Upper lobe of right lung (tissue), 1 donor: ENCODE data around the gene AMPD2. TPM values are rescaled to one million over a fixed set of nuclear protein-coding genes. Genes with fewer than 3 reads are reported as not detected.

ENCODE experiments used
- ATAC-seq: fragments of 200-7000 bp; cut with Tn5 transposase; one replicate; pipeline ENCODE4 v1.9.1; 2020; ENCODE audit warnings: mild to moderate bottlenecking, moderate library complexity
- DNase-seq: peaks from one replicate; pipeline ENCODE4 v3.0.0-alpha.2; 2020
- H3K27ac ChIP-seq: fragments of 200-600 bp; one replicate; pipeline ENCODE4 v1.8.0; 2022
- H3K27me3 ChIP-seq: fragments of 200-600 bp; one replicate; pipeline ENCODE4 v1.8.0; 2022; ENCODE audit warnings: mild to moderate bottlenecking
- H3K36me3 ChIP-seq: fragments of 200-600 bp; one replicate; pipeline ENCODE4 v1.8.0; 2022
- H3K4me1 ChIP-seq: fragments of 200-600 bp; one replicate; pipeline ENCODE4 v1.8.0; 2022
- H3K4me3 ChIP-seq: fragments of 200-600 bp; one replicate; pipeline ENCODE4 v1.8.0; 2022; ENCODE audit warnings: mild to moderate bottlenecking
- H3K9me3 ChIP-seq: fragments of 200-600 bp; one replicate; pipeline ENCODE4 v1.8.0; 2022
- CTCF ChIP-seq: fragments of 200-600 bp; IDR thresholded peaks from one replicate; pipeline ENCODE4 v1.8.0; 2022; ENCODE audit warnings: antibody characterized with exemption
- intact Hi-C: fragments of 100-400 bp; cut with DNase I; formaldehyde crosslinking; loops from one replicate; pipeline ENCODE4 v1.11.0; 2022
- total RNA-seq: library from RNA; stranded (reverse); fragmentation: NEBNext Ultra II Directional; extraction: Animal tissue kit (Norgen Biotek cat#: 25700); gene quantifications from one replicate; pipeline ENCODE4 v1.2.1, GENCODE V29; 2021
- donor health status: DM: no; HTN: yes; CAD: no; lungs with severe emphysema.

AMPD2 gene
- total RNA-seq, 1 donor from 2014 or later, result 56.9 TPM

GRCh38 chr1:109595531-109595930, 24.1 kb upstream of the AMPD2 start:
- H3K9me3 ChIP-seq, result no peaks in the 10 kb centered on the region
- DNase-seq (no peak), ATAC-seq (no peak)
- H3K27ac ChIP-seq, result no peak overlapping the region
- peaks cover 61% of the 10 kb centered on the region for H3K36me3 ChIP-seq
- no peaks in the 10 kb centered on the region for H3K27me3 ChIP-seq
- no peak overlapping the region for H3K4me3 ChIP-seq
- no peak for TF ChIP-seq CTCF
- intact Hi-C loops, result no loop called here
- no peaks in the 10 kb centered on the region for H3K4me1 ChIP-seq

- Histone ChIP-seq H3K9me3 (no peaks in the 10 kb centered on the region), H3K4me3 (no peak overlapping the region), H3K27ac (no peak overlapping the region), H3K4me1 (no peaks in the 10 kb centered on the region), H3K27me3 (no peaks in the 10 kb centered on the region), H3K36me3 (peaks cover 42% of the 10 kb centered on the region)
- no peak for ATAC-seq
- TF ChIP-seq CTCF, result no peak
- intact Hi-C loops, result no loop called here
- no peak for DNase-seq
Observed at GRCh38 chr1:109598156-109598555, 21.5 kb upstream of the AMPD2 start.

GRCh38 chr1:109598655-109599054, 21.0 kb upstream of the AMPD2 start:
- no peak for TF ChIP-seq CTCF
- Histone ChIP-seq H3K4me1 (no peaks in the 10 kb centered on the region), H3K36me3 (peaks cover 37% of the 10 kb centered on the region), H3K27ac (no peak overlapping the region), H3K4me3 (no peak overlapping the region), H3K27me3 (no peaks in the 10 kb centered on the region), H3K9me3 (no peaks in the 10 kb centered on the region)
- ATAC-seq, result no peak
- intact Hi-C loops, result no loop called here
- DNase-seq, result no peak

- no peaks in the 10 kb centered on the region for H3K4me1 ChIP-seq
- DNase-seq (no peak), ATAC-seq (no peak)
- H3K4me3 ChIP-seq, result no peak overlapping the region
- H3K27ac ChIP-seq, result no peak overlapping the region
- H3K36me3 ChIP-seq, result peaks cover 7% of the 10 kb centered on the region
- TF ChIP-seq CTCF, result no peak
- intact Hi-C loops, result no loop called here
- H3K9me3 ChIP-seq, result no peaks in the 10 kb centered on the region
- no peaks in the 10 kb centered on the region for H3K27me3 ChIP-seq
Observed at GRCh38 chr1:109603229-109603628, 16.4 kb upstream of the AMPD2 start.

- ATAC-seq, result no peak
- Histone ChIP-seq H3K9me3 (no peaks in the 10 kb centered on the region), H3K27ac (no peak overlapping the region), H3K36me3 (no peaks in the 10 kb centered on the region), H3K27me3 (no peaks in the 10 kb centered on the region), H3K4me3 (no peak overlapping the region), H3K4me1 (no peaks in the 10 kb centered on the region)
- no peak for TF ChIP-seq CTCF
- intact Hi-C loops, result no loop called here
- DNase-seq, result no peak
Observed at GRCh38 chr1:109605381-109605780, 14.3 kb upstream of the AMPD2 start.

GRCh38 chr1:109609881-109610280, 9.8 kb upstream of the AMPD2 start:
- Histone ChIP-seq H3K27me3 (no peaks in the 10 kb centered on the region), H3K4me1 (no peaks in the 10 kb centered on the region), H3K27ac (no peak overlapping the region), H3K4me3 (no peak overlapping the region), H3K36me3 (no peaks in the 10 kb centered on the region), H3K9me3 (no peaks in the 10 kb centered on the region)
- TF ChIP-seq CTCF, result no peak
- DNase-seq (no peak), ATAC-seq (no peak)
- intact Hi-C loops, result no loop called here
